UCSD-AML1 (cell line): ENCODE data around the gene AGL.
"Not testable (repeated sequence)": the region's sequence is repeated elsewhere in the genome, so short reads cannot be mapped to it uniquely, and the experiment has no call there.

Experiments
- DNase-seq: peaks from one replicate; lab custom pipeline; 2025; ENCODE audit not compliant: unreplicated experiment; lab: John Stamatoyannopoulos, UW

AGL gene

DNA sequence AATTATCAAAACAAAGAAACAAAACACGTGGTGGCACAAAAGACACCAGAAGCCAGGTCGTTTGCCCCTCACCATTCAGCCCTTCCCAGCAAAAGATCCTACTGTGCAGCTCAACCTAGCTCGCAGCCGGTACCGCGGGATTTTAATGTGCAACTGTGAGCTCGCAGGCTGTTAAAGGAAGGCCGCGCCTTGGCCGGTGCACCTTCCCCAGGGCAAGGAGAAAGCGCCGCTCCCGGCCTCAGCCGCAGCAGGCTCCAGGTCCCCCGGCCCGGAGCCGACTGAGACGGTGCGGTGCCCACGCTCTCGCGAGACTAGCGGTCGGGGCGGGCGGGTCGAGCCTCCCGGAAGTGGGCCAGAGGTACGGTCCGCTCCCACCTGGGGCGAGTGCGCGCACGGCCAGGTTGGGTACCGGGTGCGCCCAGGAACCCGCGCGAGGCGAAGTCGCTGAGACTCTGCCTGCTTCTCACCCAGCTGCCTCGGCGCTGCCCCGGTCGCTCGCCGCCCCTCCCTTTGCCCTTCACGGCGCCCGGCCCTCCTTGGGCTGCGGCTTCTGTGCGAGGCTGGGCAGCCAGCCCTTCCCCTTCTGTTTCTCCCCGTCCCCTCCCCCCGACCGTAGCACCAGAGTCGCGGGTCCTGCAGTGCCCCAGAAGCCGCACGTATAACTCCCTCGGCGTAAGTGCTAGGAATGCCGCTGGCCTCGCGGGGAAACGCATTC lies at the start of gene AGL:
Gene AGL, plus strand, starts transcription at position 618 of the 715 bp plus-strand sequence. CDS start 682 bp downstream, outside the sequence.
- peak; percentile 87 for DNase-seq

DNA sequence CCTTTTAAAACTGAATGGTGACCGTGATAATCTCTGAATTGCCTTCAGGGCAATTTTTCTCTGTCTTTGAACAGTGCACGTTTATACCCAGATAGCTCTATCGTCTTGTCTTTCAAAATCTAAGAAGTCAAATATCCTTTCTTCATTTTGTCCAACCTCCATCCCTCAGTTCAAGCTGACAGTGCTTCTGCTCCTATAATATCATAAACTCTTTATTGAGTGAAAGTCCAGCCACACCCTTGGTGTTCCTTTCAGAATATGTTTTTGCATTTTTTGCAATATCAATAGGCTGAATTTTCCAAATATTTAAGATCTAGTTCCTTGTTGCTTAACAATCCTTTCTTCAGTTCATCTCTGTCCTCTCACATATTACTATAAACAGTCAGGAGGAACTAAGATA lies 48.6 kb upstream of the AGL start:
- DNase-seq: no peak

DNA sequence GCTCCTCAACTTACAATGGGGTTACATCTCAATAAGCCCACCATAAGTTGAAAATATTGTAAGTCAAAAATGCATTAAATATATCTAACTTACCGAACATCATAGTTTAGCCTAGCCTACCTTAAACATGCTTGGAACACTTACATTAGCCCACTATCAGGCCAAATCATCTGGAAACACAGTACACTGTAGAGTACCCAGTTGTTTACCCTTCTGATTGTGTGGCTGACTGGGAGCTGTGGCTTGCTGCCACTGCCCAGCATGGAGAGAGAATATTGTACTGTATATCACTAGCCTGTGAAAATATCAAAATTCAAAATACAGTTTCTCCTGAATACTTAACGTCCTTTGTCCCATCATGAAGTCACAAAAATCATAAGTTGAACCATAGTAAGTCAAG lies 43.3 kb upstream of the AGL start:
- DNase-seq: no peak

DNA sequence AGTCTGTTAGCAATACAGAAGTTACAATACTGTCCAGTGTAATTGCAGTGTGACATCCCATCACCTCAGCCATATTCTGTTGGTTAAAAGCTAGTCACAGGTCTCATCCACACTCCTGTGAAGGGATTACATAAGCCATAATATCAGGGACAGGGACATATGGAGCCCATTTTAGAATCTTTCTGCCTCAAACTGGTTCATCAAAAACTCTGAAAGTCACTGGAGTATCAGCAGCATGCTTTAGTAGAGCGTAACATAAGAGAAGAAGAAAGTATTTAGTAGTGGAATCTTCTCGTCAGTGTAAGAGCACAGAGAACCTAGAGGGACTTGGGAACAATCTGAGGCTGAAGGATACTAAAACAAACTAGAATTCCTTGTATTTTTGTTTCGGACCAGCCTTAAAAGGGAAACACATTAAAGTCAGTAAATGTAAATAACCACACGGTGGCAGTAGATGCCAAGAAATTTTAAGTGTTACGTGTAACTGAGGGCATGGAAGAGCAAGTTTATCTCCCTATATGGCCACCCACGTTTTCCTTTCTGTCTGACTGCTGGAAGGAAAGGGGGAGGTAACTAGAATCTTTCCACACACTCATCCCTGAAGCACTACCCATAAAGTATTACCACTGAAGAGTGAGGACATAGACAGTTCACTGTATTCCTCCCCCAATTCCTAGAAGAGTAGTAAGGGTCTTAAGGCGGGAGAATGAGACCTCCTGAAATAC lies 41.6 kb upstream of the AGL start:
- no peak for DNase-seq

DNA sequence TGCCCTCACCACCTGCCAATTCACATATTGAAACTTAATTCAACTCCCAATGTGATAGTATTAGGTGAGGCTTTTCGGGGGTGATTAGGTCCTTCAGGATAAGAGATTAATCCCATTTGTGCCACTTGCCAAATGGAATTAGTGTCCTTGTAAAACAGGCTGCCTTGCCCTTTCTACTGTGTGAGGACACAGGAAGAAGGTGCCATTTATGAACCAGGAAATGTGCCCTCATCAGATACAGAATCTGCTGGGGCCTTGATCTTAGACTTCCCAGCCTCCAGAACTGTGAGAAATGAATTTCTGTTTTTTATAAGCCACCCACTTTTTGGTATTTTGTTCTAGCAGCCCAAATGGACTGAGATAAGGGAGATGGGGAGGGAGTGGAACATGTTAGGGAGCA lies 39.1 kb upstream of the AGL start:
- DNase-seq: no peak

DNA sequence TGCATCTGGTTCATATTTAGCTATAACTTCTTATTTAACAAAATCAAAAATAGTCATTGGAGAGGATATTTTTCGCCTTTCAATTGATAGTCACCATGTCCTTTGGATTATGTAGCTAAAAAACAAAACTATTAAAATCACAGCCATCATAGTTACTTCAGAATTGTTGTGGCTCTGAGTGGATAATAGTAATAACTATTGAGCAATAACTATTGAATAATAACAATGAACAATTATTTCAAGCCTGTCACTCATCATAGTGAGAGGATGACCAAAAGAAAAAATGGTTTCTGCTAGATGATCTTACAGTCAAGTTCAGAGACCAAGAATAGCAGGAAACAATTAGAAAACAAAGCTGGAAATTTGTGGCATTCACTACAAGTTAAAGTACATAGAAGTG lies 38.4 kb upstream of the AGL start:
- no peak for DNase-seq

DNA sequence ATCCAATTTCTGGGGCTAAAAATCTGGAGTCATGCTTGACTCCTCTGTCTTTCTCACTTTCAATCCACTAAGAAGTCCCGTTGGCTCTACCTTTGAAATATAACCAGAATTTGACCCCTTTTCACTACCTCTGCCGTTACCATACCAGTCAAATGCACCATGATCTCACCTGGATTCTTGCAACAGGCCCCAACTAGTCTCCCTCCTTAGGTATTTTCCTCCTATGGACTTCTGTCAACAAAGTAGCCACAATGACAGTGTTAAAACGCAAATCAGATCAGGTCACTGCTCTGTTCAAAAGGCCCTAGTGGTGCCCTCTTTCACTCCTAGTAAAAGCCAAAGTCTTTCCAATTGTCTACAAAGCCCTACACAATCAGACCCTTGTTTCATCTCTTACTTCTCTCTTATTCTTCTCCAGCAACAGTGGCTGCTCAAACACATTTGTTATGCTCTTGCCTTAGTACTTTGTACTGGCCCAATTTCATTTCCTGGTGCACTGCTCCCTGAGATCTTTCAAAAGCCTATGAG lies 35.7 kb upstream of the AGL start:
- no peak for DNase-seq

DNA sequence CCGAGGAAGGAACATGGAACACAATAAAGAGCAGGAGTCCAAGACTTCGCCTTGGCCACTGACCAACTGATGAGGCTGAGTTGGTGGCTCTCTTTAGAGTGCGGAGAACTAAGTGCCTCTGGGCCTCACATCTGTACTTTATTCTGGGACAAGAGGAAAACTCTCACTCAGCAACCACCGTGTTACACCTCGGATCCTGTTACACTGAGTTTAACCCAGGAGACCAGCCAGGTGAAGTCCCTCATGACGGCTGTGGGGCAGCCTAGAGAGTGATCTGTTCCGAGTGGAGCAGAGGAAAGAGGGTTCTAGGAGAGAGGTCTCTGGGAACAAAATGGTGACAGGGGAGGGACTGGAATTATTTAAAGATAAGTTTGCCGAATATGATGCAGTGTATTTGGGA lies 33.5 kb upstream of the AGL start:
- DNase-seq: no peak

DNA sequence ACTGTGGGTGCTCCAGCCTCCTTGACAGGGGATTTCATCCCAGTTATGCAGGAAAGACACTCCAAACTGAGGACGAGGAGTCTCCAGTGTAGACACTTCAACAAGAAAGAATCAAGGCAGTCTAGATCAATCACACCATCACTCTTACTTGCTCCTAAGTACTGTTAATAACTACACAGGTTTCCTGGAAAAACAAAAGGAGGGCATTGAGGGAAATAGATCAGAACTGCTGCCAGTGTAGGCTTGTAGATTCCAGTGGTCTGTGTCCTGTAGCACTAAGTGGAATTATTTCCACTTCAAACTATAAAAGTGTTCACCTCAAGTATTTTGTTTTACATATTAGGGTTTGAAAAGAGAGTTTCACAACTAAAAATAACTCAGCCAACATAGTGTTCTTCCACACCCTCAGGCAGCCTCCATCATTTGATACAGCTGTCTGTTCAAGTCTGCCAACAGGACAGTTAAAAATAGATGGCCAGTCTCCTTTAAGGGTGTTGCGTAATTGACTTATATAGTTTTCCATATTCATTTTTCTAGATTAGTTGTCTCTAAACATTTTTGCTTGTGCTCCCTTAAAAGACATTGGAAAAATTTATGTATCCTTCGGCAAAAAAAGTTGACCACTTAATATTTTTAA lies 32.0 kb upstream of the AGL start:
- DNase-seq: no peak

DNA sequence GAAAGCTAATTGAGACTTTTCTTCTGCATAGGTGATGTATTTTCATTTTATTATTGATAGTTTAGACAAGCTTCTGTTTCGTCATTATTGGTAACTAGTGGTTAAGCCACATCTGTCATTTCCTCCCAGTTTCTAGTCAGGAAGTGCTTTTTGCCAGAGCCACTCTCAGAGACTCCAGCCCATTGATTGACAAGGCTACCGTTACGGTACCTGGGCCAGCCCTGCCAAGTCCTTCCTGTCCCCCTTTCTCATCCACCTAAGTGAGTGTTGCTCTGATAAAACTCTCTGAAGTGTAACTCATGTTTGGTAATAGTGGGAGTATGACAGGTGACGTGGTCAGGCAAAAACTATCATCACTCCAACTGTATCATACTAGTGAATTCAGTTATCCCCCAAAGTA lies 29.6 kb upstream of the AGL start:
- DNase-seq: peak; percentile 10

DNA sequence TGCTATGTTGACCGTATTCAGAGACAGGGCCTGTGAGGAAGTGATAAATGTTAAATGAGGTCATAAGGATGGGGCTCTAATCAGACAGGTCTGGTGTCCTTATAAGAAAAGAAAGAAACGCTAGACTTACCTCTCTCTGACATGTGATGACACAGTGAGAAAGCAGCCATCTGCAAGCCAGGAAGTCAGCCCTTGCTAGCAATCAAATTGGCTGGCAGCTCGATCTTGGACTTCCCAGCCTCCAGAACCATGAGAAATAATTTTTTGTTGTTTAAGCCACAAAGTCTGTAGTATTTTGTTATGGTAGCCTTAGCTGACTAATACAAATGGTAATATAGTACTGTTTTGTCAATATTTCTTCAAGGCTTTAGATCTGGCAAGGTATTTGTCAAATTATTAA lies 25.1 kb upstream of the AGL start:
- no peak for DNase-seq

DNA sequence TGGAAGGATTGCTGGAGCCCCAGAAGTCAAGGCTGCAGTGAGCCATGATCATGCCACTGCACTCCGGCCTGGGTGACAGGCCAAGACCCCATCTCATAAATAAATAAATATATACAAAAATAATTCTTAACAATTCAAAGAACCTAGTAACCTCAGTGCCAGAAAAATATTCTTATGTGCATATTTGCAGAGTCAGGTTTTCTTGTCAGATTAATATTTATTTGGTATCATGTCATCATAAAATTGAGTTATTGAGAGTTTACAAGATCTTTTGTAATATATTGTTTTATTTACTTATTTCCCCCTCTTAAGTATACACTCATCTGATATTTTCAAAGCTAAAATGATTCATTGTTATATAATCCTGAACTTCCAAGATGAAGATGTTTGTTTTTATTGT lies 24.5 kb upstream of the AGL start:
- no peak for DNase-seq

DNA sequence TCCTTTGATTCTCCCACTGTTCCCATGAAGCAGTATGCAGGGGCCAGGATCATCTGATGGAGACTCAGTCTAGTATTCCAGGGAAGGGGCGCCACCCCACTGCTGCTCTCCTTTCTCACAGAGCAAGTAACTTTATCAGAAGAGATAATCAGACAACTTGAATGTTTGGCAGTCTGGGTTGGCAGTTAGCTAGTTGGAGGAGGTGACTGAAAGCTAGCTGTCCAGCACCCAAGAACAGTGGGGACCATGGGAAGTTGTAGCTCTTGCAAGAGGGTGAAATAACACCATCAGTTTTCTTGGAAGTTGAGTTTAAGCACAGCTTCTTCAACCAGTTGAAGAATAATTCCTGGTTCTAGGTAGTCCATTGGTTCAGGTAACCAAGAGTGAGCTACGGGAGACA lies 22.2 kb upstream of the AGL start:
- no peak for DNase-seq

DNA sequence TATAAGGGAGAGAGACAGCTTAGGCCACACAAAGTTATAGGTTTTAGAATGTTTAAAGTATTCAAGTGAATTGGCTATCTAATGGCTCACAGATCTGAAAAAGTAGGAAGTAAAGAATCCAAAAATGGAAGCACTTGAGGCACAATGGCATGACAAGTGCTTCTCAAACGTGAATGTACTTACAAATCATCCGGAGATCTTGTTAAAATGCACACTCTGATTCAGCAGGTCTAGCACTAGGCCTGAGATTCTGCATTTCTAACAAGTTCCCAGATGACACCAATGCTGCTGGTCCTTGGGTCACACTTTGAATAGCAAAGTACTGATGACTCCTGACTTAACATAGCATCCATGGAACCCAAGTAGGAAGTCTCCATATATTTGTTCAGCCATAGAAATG lies 20.9 kb upstream of the AGL start:
- no peak for DNase-seq

DNA sequence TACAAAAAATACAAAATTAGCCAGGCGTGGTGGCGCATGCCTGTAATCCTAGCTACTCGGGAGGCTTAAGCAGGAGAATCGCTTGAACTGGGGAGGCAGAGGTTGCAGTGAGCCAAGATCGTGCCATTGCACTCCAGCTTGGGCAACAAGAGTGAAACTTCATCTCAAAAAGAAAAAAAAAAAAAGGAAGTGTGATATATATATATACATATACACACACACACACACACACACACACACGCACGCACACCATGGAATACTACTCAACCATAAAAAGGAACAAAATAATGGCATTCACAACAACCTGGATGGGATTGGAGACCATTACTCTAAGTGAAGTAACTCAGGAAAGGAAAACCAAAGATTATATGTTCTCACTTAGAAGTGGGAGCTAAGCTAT lies 16.2 kb upstream of the AGL start:
- not testable (repeated sequence) for DNase-seq

DNA sequence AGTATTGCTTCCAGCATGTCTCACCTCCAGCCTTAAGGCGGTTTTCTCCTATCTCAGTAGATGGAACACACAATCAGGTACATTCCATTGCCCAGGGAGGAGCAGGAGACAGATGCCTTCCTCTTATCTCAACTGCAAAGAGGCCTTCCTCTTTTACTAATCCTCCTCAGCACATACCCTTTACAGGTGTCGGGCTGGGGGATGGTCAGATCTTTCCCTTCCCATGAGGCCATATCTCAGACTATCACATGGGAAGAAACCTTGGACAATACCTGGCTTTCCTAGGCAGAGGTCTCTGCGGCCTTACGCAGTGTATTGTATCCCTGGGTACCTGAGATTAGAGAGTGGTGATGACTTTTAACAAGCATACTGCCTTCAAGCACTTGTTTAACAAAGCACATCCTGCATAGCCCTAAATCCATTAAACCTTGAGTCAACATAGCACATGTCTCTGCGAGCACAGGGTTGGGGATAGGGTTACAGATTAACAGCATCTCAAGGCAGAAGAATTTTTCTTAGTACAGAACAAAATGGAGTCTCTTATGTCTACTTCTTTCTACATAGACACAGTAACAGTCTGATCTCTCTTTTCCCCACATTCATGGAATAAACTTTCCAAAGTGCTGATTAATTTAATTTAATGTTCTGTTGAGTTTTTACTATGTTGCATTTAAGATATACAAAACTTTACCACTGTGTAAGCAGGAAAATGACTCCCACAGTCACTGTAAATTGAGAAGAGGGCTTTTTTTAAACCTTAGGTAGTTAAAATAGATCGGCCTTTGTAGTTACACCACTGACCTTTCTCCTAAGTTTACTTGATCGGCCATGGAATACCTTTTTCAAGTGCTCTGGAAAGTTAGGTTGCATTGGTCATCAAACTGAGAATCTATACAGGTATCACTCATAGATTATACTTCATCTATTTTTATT lies 13.7 kb upstream of the AGL start:
- not testable (repeated sequence) for DNase-seq

DNA sequence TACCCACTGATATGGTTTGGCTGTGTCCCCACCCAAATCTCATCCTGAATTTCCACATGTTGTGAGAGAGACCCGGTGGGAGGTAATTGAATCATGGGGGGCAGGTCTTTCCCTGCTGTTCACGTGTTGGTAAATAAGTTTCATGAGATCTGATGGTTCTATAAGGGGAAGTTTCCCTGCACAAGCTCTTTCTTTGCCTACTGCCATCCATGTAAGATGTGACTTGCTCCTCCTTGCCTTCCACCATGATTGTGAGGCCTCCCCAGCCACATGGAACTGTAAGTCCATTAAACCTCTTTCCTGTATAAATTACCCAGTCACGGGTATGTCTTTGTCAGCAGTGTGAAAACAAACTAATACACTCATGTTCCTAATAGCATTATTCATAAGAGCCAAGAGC lies 9.8 kb upstream of the AGL start:
- not testable (repeated sequence) for DNase-seq

DNA sequence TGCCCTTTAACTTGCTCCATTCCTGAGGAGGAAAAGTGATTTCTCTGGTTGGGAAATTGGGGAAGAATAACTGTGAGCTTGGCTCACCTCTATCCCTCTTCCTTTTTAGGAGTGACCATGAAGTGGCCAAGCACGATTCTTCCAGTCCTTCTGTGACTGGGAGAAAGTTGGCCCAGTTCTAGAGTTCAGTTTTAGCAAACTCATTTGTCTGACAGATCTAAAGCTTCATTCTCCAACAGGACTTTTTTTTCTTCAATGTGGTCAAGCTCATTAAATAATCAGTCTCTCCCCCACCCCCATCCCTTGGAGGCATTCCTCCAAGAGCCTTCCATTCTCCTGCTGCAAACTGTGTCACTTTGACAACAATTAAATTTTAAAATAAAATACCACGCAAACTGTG lies 6.4 kb upstream of the AGL start:
- no peak for DNase-seq

DNA sequence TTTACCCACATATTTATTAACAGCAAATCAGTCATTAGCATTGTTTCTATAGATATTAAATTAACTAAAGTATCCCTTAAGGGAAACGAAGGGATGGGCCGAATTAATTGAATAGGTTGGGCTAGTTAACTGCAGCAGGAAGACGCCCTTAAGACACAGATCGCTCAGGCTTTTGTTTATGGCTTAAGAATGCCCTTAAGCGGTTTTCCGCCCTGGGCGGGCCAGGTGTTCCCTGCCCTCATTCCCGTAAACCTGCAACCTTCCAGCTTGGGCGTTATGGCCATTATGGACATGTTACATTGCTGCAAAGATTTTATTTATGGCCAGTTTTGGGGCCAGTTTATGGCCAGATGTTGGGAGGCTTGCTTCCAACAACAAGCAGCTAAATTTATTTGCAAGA lies 5.0 kb upstream of the AGL start:
- DNase-seq: not testable (repeated sequence)

DNA sequence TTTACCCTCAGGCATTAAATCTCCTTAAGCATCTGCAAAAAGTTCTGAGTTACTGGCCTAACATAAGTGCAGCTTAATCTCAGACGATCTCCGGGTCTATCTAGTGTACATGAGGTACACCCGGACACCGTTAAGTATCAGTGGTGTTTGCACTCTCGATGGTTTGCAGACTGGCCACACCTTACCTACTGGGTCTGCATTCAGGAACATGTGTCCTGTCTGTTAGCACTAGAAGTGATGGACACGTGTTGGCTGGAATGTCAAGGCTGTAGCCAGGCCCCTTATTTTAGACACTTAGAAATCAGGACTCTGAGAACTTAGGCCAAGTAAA lies 783 bp upstream of the AGL start:
- DNase-seq: peak; percentile 33
